Panc1 (cell line): ENCODE measurements around the gene PTPRCAP. TPM values are rescaled to one million over a fixed set of nuclear protein-coding genes. Genes with fewer than 3 reads are reported as not detected.
"Not testable (repeated sequence)": the region's sequence is repeated elsewhere in the genome, so short reads cannot be mapped to it uniquely, and the experiment has no call there.

Source experiments
- ATAC-seq: fragments of 200-7000 bp; cut with Tn5 transposase; 2 replicates; pipeline ENCODE4 v1.9.1; 2020; ENCODE audit warnings: mild to moderate bottlenecking, moderate library complexity
- BruUV-seq: library from RNA; stranded (reverse); fragments of 400-500 nt; replicated peaks from 2 replicates; lab custom pipeline; 2021; lab: Mats Ljungman, UMichigan
- CTCF ChIA-PET: fragments of 300-600 bp; sonication (Branson Sonifier 250); formaldehyde crosslinking; loops from one replicate; lab custom pipeline; 2022; ENCODE audit warnings: antibody characterized with exemption; lab: Charles Lee
- POLR2A ChIA-PET: fragments of 300-600 bp; sonication (Branson Sonifier 250); formaldehyde crosslinking; loops from one replicate; lab custom pipeline; 2022; ENCODE audit warnings: antibody characterized with exemption; lab: Charles Lee
- DNase-seq: peaks from one replicate; pipeline ENCODE4 v3.0.0-alpha.2; 2010; ENCODE audit warnings: low read depth, low spot score
- H3K27ac ChIP-seq: 2 replicates; pipeline ENCODE4 v1.5.1; 2011; ENCODE audit warnings: mild to moderate bottlenecking, low read length, inconsistent platforms
- H3K27me3 ChIP-seq: fragments of 200-500 bp; sonication (Bioruptor generic); 2 replicates; pipeline ENCODE4 v1.6.0; 2014; ENCODE audit warnings: low read length, inconsistent platforms; ENCODE audit not compliant: control insufficient read depth, insufficient read depth
- H3K36me3 ChIP-seq: fragments of 200-500 bp; sonication (Bioruptor generic); 2 replicates; pipeline ENCODE4 v1.5.1; 2014; ENCODE audit warnings: inconsistent platforms, mild to moderate bottlenecking, low read length, moderate library complexity; ENCODE audit not compliant: control insufficient read depth, insufficient read depth
- H3K4me1 ChIP-seq: 2 replicates; pipeline ENCODE4 v1.5.1; 2011; ENCODE audit warnings: inconsistent platforms, mild to moderate bottlenecking, low read length, moderate library complexity; ENCODE audit not compliant: control insufficient read depth, insufficient read depth
- H3K4me3 ChIP-seq, 2 experiments: 2 replicates each; pipeline ENCODE4 v1.5.1; 2011 to 2012; ENCODE audit warnings: low read depth in 2 of 2, low read length in 2 of 2, mild to moderate bottlenecking in 2 of 2, inconsistent platforms in 1 of 2, moderate library complexity in 1 of 2
- H3K9me3 ChIP-seq: fragments of 200-500 bp; sonication (Bioruptor generic); 2 replicates; pipeline ENCODE4 v1.5.1; 2014; ENCODE audit warnings: low read depth, mild to moderate bottlenecking, inconsistent platforms, low read length, moderate library complexity; ENCODE audit not compliant: control insufficient read depth, insufficient read depth
- POLR2AphosphoS5 ChIP-seq: IDR thresholded peaks from 2 replicates; pipeline ENCODE4 v1.6.1; 2012; ENCODE audit warnings: mild to moderate bottlenecking, low read depth, low read length, moderate library complexity
- SIN3A ChIP-seq: IDR thresholded peaks from 2 replicates; pipeline ENCODE4 v1.6.1; 2012; ENCODE audit warnings: low read depth, mild to moderate bottlenecking, low read length, moderate library complexity, borderline replicate concordance; ENCODE audit not compliant: insufficient read depth
- TCF7L2 ChIP-seq: IDR thresholded peaks from 2 replicates; pipeline ENCODE4 v1.6.1; 2011; ENCODE audit warnings: mild to moderate bottlenecking, low read depth, low read length, inconsistent platforms
- in situ Hi-C: cut with HindIII; loops from 2 replicates; pipeline ENCODE4 v1.10.0; 2016; ENCODE audit warnings: low sequenced_read_pairs, low pct_unique_long_range_greater_than_20kb
- intact Hi-C: fragments of 100-400 bp; cut with micrococcal nuclease; formaldehyde crosslinking; loops from one replicate; pipeline ENCODE4 v1.10.0; 2022; ENCODE audit not compliant: unreplicated experiment
- total RNA-seq: library from RNA; stranded (reverse); gene quantifications from one replicate; pipeline ENCODE4 v1.2.1, GENCODE V29; 2021; ENCODE audit not compliant: unreplicated experiment
- TF ChIP-seq, protein P1 (sequence below): fragments of 450-650 bp; IDR thresholded peaks from 2 replicates; pipeline ENCODE4 v1.5.1; 2017; ENCODE audit warnings: mild to moderate bottlenecking
- TF ChIP-seq, protein P2 (sequence below), 2 experiments: IDR thresholded peaks; 2 replicates each; pipeline ENCODE4 v1.6.1; 2011 to 2012; ENCODE audit warnings: low read depth in 2 of 2, control low read depth in 1 of 2, low read length in 1 of 2, mild to moderate bottlenecking in 1 of 2, moderate library complexity in 1 of 2; ENCODE audit not compliant: insufficient read depth in 1 of 2

PTPRCAP gene
- total RNA-seq, 1 experiment from 2014 or later, result 0.82 TPM

GRCh38 chr11:67466962-67467771, 29.7 kb upstream of the PTPRCAP start:
- in situ Hi-C loops (no loop called here), intact Hi-C loops (no loop called here)
- POLR2A ChIA-PET, result no interaction called here
- DNase-seq, result no peak
- CTCF ChIA-PET, result no interaction called here
- peaks cover 43% of the 10 kb centered on the region for H3K4me1 ChIP-seq
- TF ChIP-seq SIN3A, result no peak
- TF ChIP-seq, protein P1, sequence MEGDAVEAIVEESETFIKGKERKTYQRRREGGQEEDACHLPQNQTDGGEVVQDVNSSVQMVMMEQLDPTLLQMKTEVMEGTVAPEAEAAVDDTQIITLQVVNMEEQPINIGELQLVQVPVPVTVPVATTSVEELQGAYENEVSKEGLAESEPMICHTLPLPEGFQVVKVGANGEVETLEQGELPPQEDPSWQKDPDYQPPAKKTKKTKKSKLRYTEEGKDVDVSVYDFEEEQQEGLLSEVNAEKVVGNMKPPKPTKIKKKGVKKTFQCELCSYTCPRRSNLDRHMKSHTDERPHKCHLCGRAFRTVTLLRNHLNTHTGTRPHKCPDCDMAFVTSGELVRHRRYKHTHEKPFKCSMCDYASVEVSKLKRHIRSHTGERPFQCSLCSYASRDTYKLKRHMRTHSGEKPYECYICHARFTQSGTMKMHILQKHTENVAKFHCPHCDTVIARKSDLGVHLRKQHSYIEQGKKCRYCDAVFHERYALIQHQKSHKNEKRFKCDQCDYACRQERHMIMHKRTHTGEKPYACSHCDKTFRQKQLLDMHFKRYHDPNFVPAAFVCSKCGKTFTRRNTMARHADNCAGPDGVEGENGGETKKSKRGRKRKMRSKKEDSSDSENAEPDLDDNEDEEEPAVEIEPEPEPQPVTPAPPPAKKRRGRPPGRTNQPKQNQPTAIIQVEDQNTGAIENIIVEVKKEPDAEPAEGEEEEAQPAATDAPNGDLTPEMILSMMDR, result no peak
- TF ChIP-seq, protein P2, sequence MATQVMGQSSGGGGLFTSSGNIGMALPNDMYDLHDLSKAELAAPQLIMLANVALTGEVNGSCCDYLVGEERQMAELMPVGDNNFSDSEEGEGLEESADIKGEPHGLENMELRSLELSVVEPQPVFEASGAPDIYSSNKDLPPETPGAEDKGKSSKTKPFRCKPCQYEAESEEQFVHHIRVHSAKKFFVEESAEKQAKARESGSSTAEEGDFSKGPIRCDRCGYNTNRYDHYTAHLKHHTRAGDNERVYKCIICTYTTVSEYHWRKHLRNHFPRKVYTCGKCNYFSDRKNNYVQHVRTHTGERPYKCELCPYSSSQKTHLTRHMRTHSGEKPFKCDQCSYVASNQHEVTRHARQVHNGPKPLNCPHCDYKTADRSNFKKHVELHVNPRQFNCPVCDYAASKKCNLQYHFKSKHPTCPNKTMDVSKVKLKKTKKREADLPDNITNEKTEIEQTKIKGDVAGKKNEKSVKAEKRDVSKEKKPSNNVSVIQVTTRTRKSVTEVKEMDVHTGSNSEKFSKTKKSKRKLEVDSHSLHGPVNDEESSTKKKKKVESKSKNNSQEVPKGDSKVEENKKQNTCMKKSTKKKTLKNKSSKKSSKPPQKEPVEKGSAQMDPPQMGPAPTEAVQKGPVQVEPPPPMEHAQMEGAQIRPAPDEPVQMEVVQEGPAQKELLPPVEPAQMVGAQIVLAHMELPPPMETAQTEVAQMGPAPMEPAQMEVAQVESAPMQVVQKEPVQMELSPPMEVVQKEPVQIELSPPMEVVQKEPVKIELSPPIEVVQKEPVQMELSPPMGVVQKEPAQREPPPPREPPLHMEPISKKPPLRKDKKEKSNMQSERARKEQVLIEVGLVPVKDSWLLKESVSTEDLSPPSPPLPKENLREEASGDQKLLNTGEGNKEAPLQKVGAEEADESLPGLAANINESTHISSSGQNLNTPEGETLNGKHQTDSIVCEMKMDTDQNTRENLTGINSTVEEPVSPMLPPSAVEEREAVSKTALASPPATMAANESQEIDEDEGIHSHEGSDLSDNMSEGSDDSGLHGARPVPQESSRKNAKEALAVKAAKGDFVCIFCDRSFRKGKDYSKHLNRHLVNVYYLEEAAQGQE (IDR thresholded peaks at IDR 0.05; ENCODE audit: insufficient read depth in 1 of 2, low read depth in 2 of 2, low read length in 1 of 2), result no peak
- TF ChIP-seq POLR2AphosphoS5, result no peak
- TF ChIP-seq TCF7L2, result no peak
- H3K4me3 ChIP-seq, result no peak overlapping the region
- peaks cover 2% of the 10 kb centered on the region; the same call in 1 of the 2 replicates for H3K36me3 ChIP-seq
- ATAC-seq, result no peak
- no peaks in the 10 kb centered on the region for H3K27me3 ChIP-seq
- no peaks in the 10 kb centered on the region for H3K9me3 ChIP-seq
- BruUV-seq, result no TSS peak
- peak overlapping the region; percentile 52 for H3K27ac ChIP-seq

DNA sequence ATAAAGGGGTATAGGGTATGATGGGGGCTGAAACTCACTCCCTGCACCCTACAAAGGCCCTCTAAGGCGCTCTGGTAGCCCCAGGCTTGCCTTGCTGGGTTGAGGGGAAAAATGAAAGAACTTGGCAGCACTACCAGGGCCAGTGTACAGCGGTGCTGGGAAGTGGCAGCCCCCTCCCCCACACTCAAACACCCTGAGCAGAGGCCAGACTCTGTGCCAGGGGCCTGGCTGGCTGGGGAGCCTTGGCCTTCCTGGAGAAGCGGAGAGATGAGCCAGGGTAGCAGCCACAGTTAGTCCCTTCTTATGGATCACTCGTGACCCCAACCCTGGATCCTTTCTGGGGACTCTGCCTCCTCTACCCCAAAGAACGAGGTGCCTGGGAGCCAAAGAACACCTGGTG, 28.9 kb upstream of the PTPRCAP start:
- no TSS peak for BruUV-seq
- TF ChIP-seq SIN3A, result no peak
- TF ChIP-seq, protein P1, result no peak
- no peak for TF ChIP-seq POLR2AphosphoS5
- TF ChIP-seq, protein P2 (IDR thresholded peaks at IDR 0.05; ENCODE audit: insufficient read depth in 1 of 2, low read depth in 2 of 2, low read length in 1 of 2), result no peak
- ChIA-PET CTCF (no interaction called here), POLR2A (no interaction called here)
- Histone ChIP-seq H3K4me1 (peaks cover 43% of the 10 kb centered on the region), H3K36me3 (peaks cover 2% of the 10 kb centered on the region; the same call in 1 of the 2 replicates), H3K4me3 (no peak overlapping the region), H3K9me3 (no peaks in the 10 kb centered on the region), H3K27me3 (no peaks in the 10 kb centered on the region), H3K27ac (peak overlapping the region; percentile 52)
- ATAC-seq, result no peak
- DNase-seq, result no peak
- in situ Hi-C loops, result no loop called here
- intact Hi-C loops, result no loop called here

DNA sequence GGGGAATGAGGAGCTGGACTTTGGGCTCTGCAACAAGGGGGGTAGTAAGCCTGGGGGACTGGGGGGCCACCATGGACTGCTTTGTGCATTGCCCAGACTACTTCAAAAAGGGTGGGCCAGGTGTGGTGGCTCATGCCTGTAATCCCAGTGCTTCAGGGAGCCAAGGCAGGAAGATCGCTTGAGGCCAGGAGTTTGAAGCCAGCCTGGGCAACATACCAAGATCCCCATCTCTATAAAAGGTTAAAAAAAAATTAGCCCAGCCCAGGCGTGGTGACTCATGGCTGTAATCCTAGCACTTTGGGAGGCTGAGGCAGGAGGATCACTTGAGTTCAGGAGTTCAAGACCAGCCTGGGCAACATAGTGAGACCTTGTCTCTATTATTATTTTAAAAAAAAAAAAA, 28.0 kb upstream of the PTPRCAP start:
- ChIA-PET CTCF (interaction anchor here (0.6 kb wide), 3 partner anchors 27 to 169 kb away, joined by 3 to 4 read pairs (median 3); no protein-coding TSS in a partner anchor), POLR2A (interaction anchor here (0.6 kb wide), 1 partner anchor 907 kb away, joined by 4 read pairs; no protein-coding TSS in a partner anchor)
- H3K36me3 ChIP-seq, DNase-seq, intact Hi-C loops, in situ Hi-C loops, H3K9me3 ChIP-seq, H3K27me3 ChIP-seq, ATAC-seq: not testable (repeated sequence)
- H3K4me1 ChIP-seq, result peaks cover 43% of the 10 kb centered on the region
- H3K27ac ChIP-seq, result peak overlapping the region; percentile 89
- TSS peak; percentile 87 for BruUV-seq
- peak overlapping the region; percentile 54 to 55 for H3K4me3 ChIP-seq
